ENCODE results near the gene CABLES1. TPM values are rescaled to one million over a fixed set of nuclear protein-coding genes. Genes with fewer than 3 reads are reported as not detected.

The CABLES1 gene
- total RNA-seq, 4 donors from 2014 or later: 0.58 to 1.6 (median 1.3) TPM

DNA sequence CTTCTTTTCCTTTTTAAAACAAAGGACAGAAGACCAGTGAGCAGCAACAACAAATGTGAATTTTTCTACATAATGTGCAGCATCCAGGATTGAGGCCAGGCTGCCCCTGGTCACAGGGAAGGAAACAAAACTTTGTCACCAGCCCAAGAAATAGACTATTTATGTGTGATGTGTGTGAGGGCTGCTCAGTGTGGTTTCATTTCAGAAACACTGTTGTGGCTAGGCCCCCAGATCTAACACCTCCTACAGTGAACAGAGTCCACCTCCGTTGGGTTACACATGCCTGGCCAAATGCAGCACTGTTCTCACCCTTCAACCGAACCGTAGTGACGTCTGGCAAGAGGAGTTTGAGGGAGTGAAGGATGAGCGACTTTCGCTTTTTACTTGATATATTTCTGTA lies 171.5 kb downstream of the CABLES1 start:
- TF ChIP-seq POLR2A (IDR thresholded peaks at IDR 0.05): no peak
- no peak for TF ChIP-seq CTCF (IDR thresholded peaks at IDR 0.05 in 4 of 5, conservative IDR thresholded peaks at IDR 0.05 in 1 of 5)
- Histone ChIP-seq H3K4me1 (no peaks in the 10 kb centered on the region), H3K27me3 (no peaks in the 10 kb centered on the region), H3K27ac (no peak overlapping the region), H3K36me3 (no peaks in the 10 kb centered on the region), H3K9me3 (no peaks in the 10 kb centered on the region), H3K4me3 (no peak overlapping the region)
- ATAC-seq (no peak), DNase-seq (no peak)
- intact Hi-C loops (cut with DNase I; ENCODE audit: low total_unique reads): no loop called here
- in situ Hi-C loops (cut with MboI; ENCODE audit: low sequenced_read_pairs in 4 of 4): no loop called here

- Histone ChIP-seq H3K9me3 (no peaks in the 10 kb centered on the region), H3K4me1 (no peaks in the 10 kb centered on the region), H3K27me3 (no peaks in the 10 kb centered on the region), H3K27ac (no peak overlapping the region), H3K36me3 (no peaks in the 10 kb centered on the region), H3K4me3 (no peak overlapping the region)
- in situ Hi-C loops (cut with MboI; ENCODE audit: low sequenced_read_pairs in 4 of 4): no loop called here
- TF ChIP-seq CTCF (IDR thresholded peaks at IDR 0.05 in 4 of 5, conservative IDR thresholded peaks at IDR 0.05 in 1 of 5): no peak
- TF ChIP-seq POLR2A (IDR thresholded peaks at IDR 0.05): no peak
- intact Hi-C loops (cut with DNase I; ENCODE audit: low total_unique reads): no loop called here
- ATAC-seq (no peak), DNase-seq (no peak)
Measured at GRCh38 chr18:23307567-23308295, 172.4 kb downstream of the CABLES1 start.

Other genes with a start within 250 kb of the CABLES1 start
- 1 to 10 TPM; 1.3 to 4.7 (median 1.7) TPM for gene RBBP8, start 202.2 kb upstream of the CABLES1 start, total RNA-seq